B cell (primary cell): ENCODE results near the gene C1R.

Experiments used
- EZH2 ChIP-seq: IDR thresholded peaks from 2 replicates; pipeline ENCODE4 v1.6.1; 2012; ENCODE audit warnings: borderline replicate concordance, low read depth, mild to moderate bottlenecking, moderate library complexity, low read length; ENCODE audit not compliant: insufficient read depth, poor library complexity, severe bottlenecking
- TF ChIP-seq, protein P1 (sequence below): fragments of 200-600 bp; IDR thresholded peaks from one replicate; pipeline ENCODE4 v1.8.0; 2022; ENCODE audit warnings: antibody characterized with exemption, mild to moderate bottlenecking

DNA sequence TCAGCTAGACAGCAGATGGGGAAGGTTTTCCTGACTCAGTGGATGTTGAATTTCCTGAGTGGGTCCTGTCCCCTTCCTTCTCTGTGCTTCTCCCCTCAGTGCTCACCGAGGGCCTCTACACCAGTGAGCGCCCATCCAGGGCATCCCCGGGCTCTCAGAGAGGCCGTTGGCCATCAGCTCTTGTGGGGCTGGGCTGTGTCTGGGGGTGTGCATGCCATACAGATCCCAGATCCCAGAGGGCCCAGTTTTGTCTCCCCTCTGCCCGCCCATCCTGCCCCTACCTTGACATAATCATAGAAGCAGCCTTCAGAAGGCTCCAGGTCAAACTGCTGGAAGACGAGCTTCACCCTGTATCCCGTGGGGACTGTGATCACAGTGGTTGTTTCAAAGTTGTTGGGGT, 1.1 kb downstream of the C1R start:
- TF ChIP-seq, protein P1, sequence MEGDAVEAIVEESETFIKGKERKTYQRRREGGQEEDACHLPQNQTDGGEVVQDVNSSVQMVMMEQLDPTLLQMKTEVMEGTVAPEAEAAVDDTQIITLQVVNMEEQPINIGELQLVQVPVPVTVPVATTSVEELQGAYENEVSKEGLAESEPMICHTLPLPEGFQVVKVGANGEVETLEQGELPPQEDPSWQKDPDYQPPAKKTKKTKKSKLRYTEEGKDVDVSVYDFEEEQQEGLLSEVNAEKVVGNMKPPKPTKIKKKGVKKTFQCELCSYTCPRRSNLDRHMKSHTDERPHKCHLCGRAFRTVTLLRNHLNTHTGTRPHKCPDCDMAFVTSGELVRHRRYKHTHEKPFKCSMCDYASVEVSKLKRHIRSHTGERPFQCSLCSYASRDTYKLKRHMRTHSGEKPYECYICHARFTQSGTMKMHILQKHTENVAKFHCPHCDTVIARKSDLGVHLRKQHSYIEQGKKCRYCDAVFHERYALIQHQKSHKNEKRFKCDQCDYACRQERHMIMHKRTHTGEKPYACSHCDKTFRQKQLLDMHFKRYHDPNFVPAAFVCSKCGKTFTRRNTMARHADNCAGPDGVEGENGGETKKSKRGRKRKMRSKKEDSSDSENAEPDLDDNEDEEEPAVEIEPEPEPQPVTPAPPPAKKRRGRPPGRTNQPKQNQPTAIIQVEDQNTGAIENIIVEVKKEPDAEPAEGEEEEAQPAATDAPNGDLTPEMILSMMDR, result no peak
- TF ChIP-seq EZH2, result no peak
